ENCODE measurements around the gene PLIN4.
"Not testable (repeated sequence)": the region's sequence is repeated elsewhere in the genome, so short reads cannot be mapped to it uniquely, and the experiment has no call there.

DNA sequence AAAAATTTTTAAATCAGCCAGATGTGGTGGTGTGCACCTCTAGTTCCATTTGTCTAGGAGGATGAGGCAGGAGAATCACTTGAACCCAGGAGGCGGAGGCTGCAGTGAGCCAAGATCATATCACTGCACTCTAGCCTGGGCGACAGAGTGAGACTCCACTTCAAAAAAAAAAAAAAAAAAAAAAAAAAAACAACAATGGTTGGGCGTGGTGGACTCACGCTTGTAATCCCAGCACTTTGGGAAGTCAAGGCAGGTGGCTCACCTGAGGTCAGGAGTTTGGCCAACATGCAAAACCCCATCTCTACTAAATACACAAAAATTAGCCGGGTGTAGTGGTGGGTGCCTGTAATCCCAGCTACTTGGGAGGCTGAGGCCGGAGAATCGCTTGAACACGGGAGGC lies 9.1 kb upstream of the PLIN4 start:
- TF ChIP-seq POLR2A, CTCF, EP300 (IDR thresholded peaks at IDR 0.05): not testable (repeated sequence)
